ENCODE results near the gene EXT2.

EXT2 gene

GRCh38 chr11:44150401-44150800 is 54.9 kb downstream of the EXT2 start (continued):
- TF ChIP-seq PATZ1 (CRISPR knock-in tag; IDR thresholded peaks at IDR 0.05; ENCODE audit: borderline replicate concordance): no peak
- no peak for TF ChIP-seq TOX (CRISPR knock-in tag; IDR thresholded peaks at IDR 0.05; ENCODE audit: borderline replicate concordance)
- TF ChIP-seq ZFP30 (CRISPR knock-in tag; IDR thresholded peaks at IDR 0.05): no peak
- no peak for TF ChIP-seq ISL1 (CRISPR knock-in tag; IDR thresholded peaks at IDR 0.05)
- no peak for TF ChIP-seq BACH2 (CRISPR knock-in tag; IDR thresholded peaks at IDR 0.05; ENCODE audit: borderline replicate concordance)

DNA sequence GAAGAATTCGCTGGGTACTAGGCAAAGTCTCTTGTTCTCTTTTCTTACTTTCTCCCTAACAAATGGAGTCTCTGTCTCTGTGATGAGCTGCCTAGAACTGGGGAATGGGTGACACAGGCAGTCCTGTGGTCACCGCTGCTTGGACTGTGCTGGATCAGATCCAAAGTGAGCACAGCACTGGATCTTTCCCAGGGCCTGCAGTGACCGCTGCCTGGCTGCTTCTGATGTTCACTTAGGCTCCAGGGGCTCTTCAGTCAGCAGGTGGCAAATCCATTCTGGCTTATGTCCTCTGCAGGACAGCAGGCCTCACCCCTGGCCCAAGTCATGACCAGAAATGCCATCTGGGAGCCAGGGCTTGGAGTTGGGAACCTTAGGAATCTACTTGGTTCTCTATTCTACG is 61.5 kb downstream of the EXT2 start:
- no peak for ATAC-seq
- TF ChIP-seq ZFP30 (CRISPR knock-in tag; IDR thresholded peaks at IDR 0.05): no peak
- TF ChIP-seq SNAI2 (CRISPR knock-in tag; IDR thresholded peaks at IDR 0.05): no peak
- no peak for TF ChIP-seq ZNF70 (CRISPR knock-in tag; IDR thresholded peaks at IDR 0.05)
- no peak for TF ChIP-seq ARNTL (CRISPR knock-in tag; IDR thresholded peaks at IDR 0.05; ENCODE audit: borderline replicate concordance, low read depth)
- TF ChIP-seq, protein P1, sequence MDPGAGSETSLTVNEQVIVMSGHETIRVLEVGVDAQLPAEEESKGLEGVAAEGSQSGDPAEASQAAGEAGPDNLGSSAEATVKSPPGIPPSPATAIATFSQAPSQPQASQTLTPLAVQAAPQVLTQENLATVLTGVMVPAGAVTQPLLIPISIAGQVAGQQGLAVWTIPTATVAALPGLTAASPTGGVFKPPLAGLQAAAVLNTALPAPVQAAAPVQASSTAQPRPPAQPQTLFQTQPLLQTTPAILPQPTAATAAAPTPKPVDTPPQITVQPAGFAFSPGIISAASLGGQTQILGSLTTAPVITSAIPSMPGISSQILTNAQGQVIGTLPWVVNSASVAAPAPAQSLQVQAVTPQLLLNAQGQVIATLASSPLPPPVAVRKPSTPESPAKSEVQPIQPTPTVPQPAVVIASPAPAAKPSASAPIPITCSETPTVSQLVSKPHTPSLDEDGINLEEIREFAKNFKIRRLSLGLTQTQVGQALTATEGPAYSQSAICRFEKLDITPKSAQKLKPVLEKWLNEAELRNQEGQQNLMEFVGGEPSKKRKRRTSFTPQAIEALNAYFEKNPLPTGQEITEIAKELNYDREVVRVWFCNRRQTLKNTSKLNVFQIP (CRISPR knock-in tag; IDR thresholded peaks at IDR 0.05; ENCODE audit: borderline replicate concordance, low read depth): no peak
- TF ChIP-seq CREB5 (CRISPR knock-in tag; IDR thresholded peaks at IDR 0.05; ENCODE audit: low read depth): no peak

- TF ChIP-seq ZNF565 (CRISPR knock-in tag; conservative IDR thresholded peaks at IDR 0.05; ENCODE audit: low read depth): no peak
- no peak for TF ChIP-seq CSDC2 (CRISPR knock-in tag; IDR thresholded peaks at IDR 0.05)
- TF ChIP-seq, protein P1 (CRISPR knock-in tag; IDR thresholded peaks at IDR 0.05; ENCODE audit: borderline replicate concordance, low read depth): no peak
- no peak for TF ChIP-seq OSR1 (CRISPR knock-in tag; IDR thresholded peaks at IDR 0.05)
- no peak for TF ChIP-seq ZFP30 (CRISPR knock-in tag; IDR thresholded peaks at IDR 0.05)
- no peak for TF ChIP-seq SNAI2 (CRISPR knock-in tag; IDR thresholded peaks at IDR 0.05)
- TF ChIP-seq ZNF70 (CRISPR knock-in tag; IDR thresholded peaks at IDR 0.05): no peak
- no peak for TF ChIP-seq ESRRG (CRISPR knock-in tag; IDR thresholded peaks at IDR 0.05)
- no peak for TF ChIP-seq BACH2 (CRISPR knock-in tag; IDR thresholded peaks at IDR 0.05; ENCODE audit: borderline replicate concordance)
- no peak for TF ChIP-seq ISL1 (CRISPR knock-in tag; IDR thresholded peaks at IDR 0.05)
- no peak for TF ChIP-seq TCF4 (CRISPR knock-in tag; IDR thresholded peaks at IDR 0.05; ENCODE audit: borderline replicate concordance)
- TF ChIP-seq GLIS3 (CRISPR knock-in tag; IDR thresholded peaks at IDR 0.05): no peak
- TF ChIP-seq ZNF8 (CRISPR knock-in tag; IDR thresholded peaks at IDR 0.05): no peak
- no peak for TF ChIP-seq RARB (CRISPR knock-in tag; IDR thresholded peaks at IDR 0.05)
- TF ChIP-seq ARNTL (CRISPR knock-in tag; IDR thresholded peaks at IDR 0.05; ENCODE audit: borderline replicate concordance, low read depth): no peak
- TF ChIP-seq PATZ1 (CRISPR knock-in tag; IDR thresholded peaks at IDR 0.05; ENCODE audit: borderline replicate concordance): no peak
- TF ChIP-seq ZFP3 (CRISPR knock-in tag; IDR thresholded peaks at IDR 0.05): no peak
- no peak for TF ChIP-seq ZC3H10 (CRISPR knock-in tag; IDR thresholded peaks at IDR 0.05)
- ATAC-seq: no peak
Measured at GRCh38 chr11:44158384-44158783, 62.9 kb downstream of the EXT2 start.
